OCI-LY1 (cell line): ENCODE data around the gene TCF4.

Experiments
- H2AFZ ChIP-seq: fragments of 200-600 bp; sonication (generic), shearing (Covaris generic); 2 replicates; pipeline ENCODE4 v1.6.0; 2014; ENCODE audit warnings: antibody characterized with exemption, mild to moderate bottlenecking, low read length
- H3F3A ChIP-seq: fragments of 200-600 bp; sonication (generic), shearing (Covaris generic); 2 replicates; pipeline ENCODE4 v1.6.0; 2014; ENCODE audit warnings: mild to moderate bottlenecking, antibody characterized with exemption, low read length, moderate library complexity; ENCODE audit not compliant: insufficient read depth
- H3K27ac ChIP-seq: fragments of 200-600 bp; sonication (generic); 2 replicates; pipeline ENCODE4 v1.5.1; 2014; ENCODE audit warnings: low read length, mixed run types, mild to moderate bottlenecking, low read depth; ENCODE audit not compliant: poor library complexity, severe bottlenecking
- H3K27me3 ChIP-seq: fragments of 200-600 bp; sonication (generic); 2 replicates; pipeline ENCODE4 v1.6.0; 2014; ENCODE audit warnings: antibody characterized with exemption, mild to moderate bottlenecking, low read length, moderate library complexity; ENCODE audit not compliant: insufficient read depth
- H3K36me3 ChIP-seq: fragments of 200-600 bp; sonication (generic); 2 replicates; pipeline ENCODE4 v1.6.1; 2014; ENCODE audit warnings: mild to moderate bottlenecking, antibody characterized with exemption, low read length, moderate library complexity, mixed read lengths; ENCODE audit not compliant: insufficient read depth
- H3K4me1 ChIP-seq: fragments of 200-600 bp; sonication (generic); 2 replicates; pipeline ENCODE4 v1.5.1; 2014; ENCODE audit warnings: mild to moderate bottlenecking, low read length, moderate library complexity; ENCODE audit not compliant: insufficient read depth, severe bottlenecking
- H3K4me2 ChIP-seq: fragments of 200-600 bp; sonication (generic), shearing (Covaris generic); 2 replicates; pipeline ENCODE4 v1.6.1; 2014; ENCODE audit warnings: low read length
- H3K4me3 ChIP-seq: fragments of 200-600 bp; sonication (generic); 2 replicates; pipeline ENCODE4 v1.5.1; 2014; ENCODE audit warnings: low read length, low read depth, mild to moderate bottlenecking, mixed read lengths; ENCODE audit not compliant: poor library complexity, severe bottlenecking
- H3K79me2 ChIP-seq: fragments of 200-600 bp; shearing (Covaris generic); 2 replicates; pipeline ENCODE4 v1.6.1; 2016; ENCODE audit warnings: mixed run types, low read length, mixed read lengths; ENCODE audit not compliant: insufficient read depth
- H3K9ac ChIP-seq: fragments of 200-600 bp; sonication (generic), shearing (Covaris generic); 2 replicates; pipeline ENCODE4 v1.6.1; 2014; ENCODE audit warnings: mild to moderate bottlenecking, low read length, mixed read lengths
- H3K9me2 ChIP-seq: fragments of 200-600 bp; sonication (generic), shearing (Covaris generic); 2 replicates; pipeline ENCODE4 v1.6.1; 2014; ENCODE audit warnings: low read depth, mild to moderate bottlenecking, low read length, mixed read lengths
- H3K9me3 ChIP-seq: fragments of 200-600 bp; shearing (Covaris generic); 2 replicates; pipeline ENCODE4 v1.6.1; 2014; ENCODE audit warnings: low read length, mixed read lengths
- H4K20me1 ChIP-seq: fragments of 200-600 bp; sonication (generic), shearing (Covaris generic); 2 replicates; pipeline ENCODE4 v1.6.0; 2016; ENCODE audit warnings: mild to moderate bottlenecking, low read length; ENCODE audit not compliant: insufficient read depth
- CTCF ChIP-seq: fragments of 200-600 bp; sonication (generic), shearing (Covaris generic); IDR thresholded peaks from 2 replicates; pipeline ENCODE4 v1.5.1; 2017; ENCODE audit warnings: mild to moderate bottlenecking, antibody characterized with exemption, low read length, moderate library complexity, mixed read lengths
- EZH2 ChIP-seq: fragments of 200-600 bp; sonication (generic), shearing (Covaris generic); IDR thresholded peaks from 2 replicates; pipeline ENCODE4 v1.8.0; 2017; ENCODE audit warnings: borderline replicate concordance, mixed run types, mild to moderate bottlenecking, antibody characterized with exemption, low read length, moderate library complexity, mixed read lengths

TCF4 gene

GRCh38 chr18:55353806-55354205, 234.2 kb downstream of the TCF4 start:
- Histone ChIP-seq H3K4me2 (no peak overlapping the region), H3K27me3 (no peaks in the 10 kb centered on the region), H3K79me2 (peaks cover 36% of the 10 kb centered on the region; the same call in 1 of the 2 replicates), H3K4me3 (no peak overlapping the region), H3K36me3 (peaks cover 12% of the 10 kb centered on the region), H3F3A (no peaks in the 10 kb centered on the region), H3K27ac (no peak overlapping the region), H3K9me2 (no peaks in the 10 kb centered on the region), H3K4me1 (peaks cover 69% of the 10 kb centered on the region), H4K20me1 (0 out of 2 replicates have a peak, but pooled peaks cover 2% of the 10 kb centered on the region), H3K9me3 (no peaks in the 10 kb centered on the region), H3K9ac (no peak overlapping the region), H2AFZ (no peak overlapping the region)
- TF ChIP-seq EZH2 (no peak), CTCF (no peak)

DNA sequence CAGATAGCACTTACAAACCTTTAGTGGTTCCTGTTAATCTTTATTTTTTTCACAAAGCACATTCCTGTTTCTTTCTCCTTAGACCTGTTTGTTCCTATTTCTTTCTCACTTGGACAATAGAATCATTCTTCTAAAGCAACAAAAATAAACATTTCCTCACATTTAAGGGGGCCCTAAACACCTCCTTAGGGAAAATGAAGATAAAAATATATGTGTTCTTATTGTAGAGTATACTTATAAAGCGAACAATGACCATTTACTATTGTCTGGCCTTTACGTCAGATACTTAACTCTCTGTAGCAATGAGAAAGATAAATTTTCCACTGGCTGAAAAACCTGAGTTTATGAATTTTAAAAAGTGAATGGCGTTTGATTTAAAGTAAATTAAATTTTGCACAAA, 234.6 kb downstream of the TCF4 start:
- H3K27ac ChIP-seq, result no peak overlapping the region
- no peak overlapping the region for H3K4me2 ChIP-seq
- H3K79me2 ChIP-seq, result peaks cover 36% of the 10 kb centered on the region; the same call in 1 of the 2 replicates
- no peaks in the 10 kb centered on the region for H3K9me2 ChIP-seq
- no peaks in the 10 kb centered on the region for H3F3A ChIP-seq
- H3K9me3 ChIP-seq, result no peaks in the 10 kb centered on the region
- no peaks in the 10 kb centered on the region for H3K27me3 ChIP-seq
- 0 out of 2 replicates have a peak, but pooled peaks cover 2% of the 10 kb centered on the region for H4K20me1 ChIP-seq
- H3K4me3 ChIP-seq, result no peak overlapping the region
- TF ChIP-seq CTCF, result no peak
- no peak for TF ChIP-seq EZH2
- H3K4me1 ChIP-seq, result peaks cover 72% of the 10 kb centered on the region
- no peak overlapping the region for H3K9ac ChIP-seq
- no peak overlapping the region for H2AFZ ChIP-seq
- H3K36me3 ChIP-seq, result peaks cover 8% of the 10 kb centered on the region; the same call in 1 of the 2 replicates

- H3K27ac ChIP-seq, result no peak overlapping the region
- no peak overlapping the region for H3K4me2 ChIP-seq
- peaks cover 30% of the 10 kb centered on the region; the same call in 1 of the 2 replicates for H3K79me2 ChIP-seq
- H3K9me3 ChIP-seq, result no peaks in the 10 kb centered on the region
- H3K9ac ChIP-seq, result no peak overlapping the region
- no peak overlapping the region for H3K4me3 ChIP-seq
- H2AFZ ChIP-seq, result no peak overlapping the region
- H3K36me3 ChIP-seq, result no peaks in the 10 kb centered on the region; the same call in 1 of the 2 replicates
- H3K27me3 ChIP-seq, result no peaks in the 10 kb centered on the region
- peaks cover 71% of the 10 kb centered on the region for H3K4me1 ChIP-seq
- no peaks in the 10 kb centered on the region for H3F3A ChIP-seq
- H4K20me1 ChIP-seq, result 0 out of 2 replicates have a peak, but pooled peaks cover 2% of the 10 kb centered on the region
- TF ChIP-seq EZH2 (no peak), CTCF (no peak)
- no peaks in the 10 kb centered on the region for H3K9me2 ChIP-seq
These were observed 235.8 kb downstream of the TCF4 start for GRCh38 chr18:55351980-55352714.
